Ecto neural progenitor cell (in vitro differentiated cells): Measurements from ENCODE around the gene DNAI7.

Experiments used
- DNase-seq: peaks from one replicate; pipeline ENCODE4 v3.0.0-alpha.2; 2018; ENCODE audit warnings: low spot score

The DNAI7 gene, protein sequence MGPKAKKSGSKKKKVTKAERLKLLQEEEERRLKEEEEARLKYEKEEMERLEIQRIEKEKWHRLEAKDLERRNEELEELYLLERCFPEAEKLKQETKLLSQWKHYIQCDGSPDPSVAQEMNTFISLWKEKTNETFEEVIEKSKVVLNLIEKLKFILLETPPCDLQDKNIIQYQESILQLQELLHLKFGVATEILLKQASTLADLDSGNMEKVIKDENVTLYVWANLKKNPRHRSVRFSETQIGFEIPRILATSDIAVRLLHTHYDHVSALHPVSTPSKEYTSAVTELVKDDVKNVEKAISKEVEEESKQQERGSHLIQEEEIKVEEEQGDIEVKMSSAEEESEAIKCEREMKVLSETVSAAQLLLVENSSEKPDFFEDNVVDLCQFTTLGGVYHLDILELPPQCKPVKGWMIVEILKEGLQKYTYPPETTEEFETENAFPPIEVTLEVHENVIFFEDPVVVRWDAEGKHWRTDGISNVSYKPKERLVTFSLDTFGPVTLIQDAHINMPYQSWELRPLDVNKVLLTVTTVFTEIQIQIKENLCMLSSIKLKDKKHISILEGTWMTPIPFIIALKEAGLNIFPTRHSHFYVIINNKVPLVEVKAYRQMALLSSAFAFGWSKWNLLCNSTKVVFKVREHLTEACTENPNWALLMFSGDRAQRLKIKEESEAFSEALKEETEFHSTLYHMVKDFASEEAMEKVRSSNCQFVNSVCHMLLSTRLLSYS

DNA sequence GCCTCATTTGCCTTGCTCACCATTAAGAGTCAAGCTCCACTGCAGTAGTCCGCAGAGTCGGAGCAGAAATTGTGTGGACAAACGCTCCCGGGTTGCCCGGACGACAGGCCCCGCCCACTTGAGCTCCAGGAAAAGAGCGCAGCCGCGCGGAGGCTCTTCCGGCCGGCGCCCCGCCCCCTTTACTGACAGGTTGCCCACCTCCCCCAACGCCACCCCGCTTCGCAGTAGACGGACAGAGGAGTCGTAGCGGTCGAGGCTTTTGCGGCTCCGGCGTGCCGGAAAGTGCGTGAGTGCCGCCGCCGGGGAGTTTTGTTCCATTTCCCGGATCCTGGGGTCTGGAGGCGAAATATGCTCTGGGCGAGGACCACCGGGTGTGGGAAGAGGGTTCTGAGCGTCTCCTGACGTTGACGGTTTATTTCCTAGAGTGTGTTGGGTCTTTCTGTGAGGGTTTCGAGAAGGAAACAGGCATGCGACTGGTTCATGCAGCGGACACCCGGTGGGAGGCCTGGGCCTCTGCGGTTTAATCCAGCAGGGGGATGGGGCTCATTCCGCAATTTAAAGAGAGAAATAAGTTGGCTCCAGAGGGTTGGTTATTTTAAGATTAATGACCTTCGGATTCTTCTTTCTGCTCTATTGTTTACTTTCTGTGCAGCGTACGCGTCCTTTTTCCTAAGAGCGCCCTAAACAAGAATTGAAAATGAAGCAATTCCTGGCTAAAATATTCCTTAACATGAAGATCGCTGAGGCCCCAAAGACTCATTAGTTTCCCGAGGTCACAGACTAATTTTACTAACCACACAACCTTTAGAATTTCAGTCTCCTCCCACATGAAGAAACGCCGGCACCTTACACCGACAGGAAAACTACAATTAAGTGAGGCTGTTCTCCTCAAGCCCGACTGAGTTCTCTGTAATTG, at the start of gene DNAI7, which contains the start of gene ETFRF1:
TSS of gene DNAI7 (minus strand) at position 105 of the 916 bp plus-strand sequence. CDS start at position 23, 82 bp downstream.
TSS of gene ETFRF1 (plus strand) at position 182 of the 916 bp plus-strand sequence. CDS start 8,720 bp downstream, outside the sequence.
- peak; percentile 100 for DNase-seq

DNA sequence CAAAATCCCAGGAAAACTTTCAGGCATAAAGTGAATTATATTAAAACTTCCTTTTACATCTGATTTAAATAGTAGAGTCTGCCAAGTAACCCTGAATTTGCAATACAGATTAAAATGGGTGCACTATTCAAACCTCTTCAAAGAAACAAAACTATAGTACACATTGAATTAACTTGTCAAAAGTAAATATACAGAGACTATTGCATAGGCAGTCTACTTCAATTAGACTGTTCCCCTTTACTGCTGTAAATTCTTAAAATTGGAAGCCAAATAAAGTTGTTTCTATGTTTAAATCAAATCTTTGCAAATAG, 48.7 kb upstream of the DNAI7 start:
- no peak for DNase-seq

DNA sequence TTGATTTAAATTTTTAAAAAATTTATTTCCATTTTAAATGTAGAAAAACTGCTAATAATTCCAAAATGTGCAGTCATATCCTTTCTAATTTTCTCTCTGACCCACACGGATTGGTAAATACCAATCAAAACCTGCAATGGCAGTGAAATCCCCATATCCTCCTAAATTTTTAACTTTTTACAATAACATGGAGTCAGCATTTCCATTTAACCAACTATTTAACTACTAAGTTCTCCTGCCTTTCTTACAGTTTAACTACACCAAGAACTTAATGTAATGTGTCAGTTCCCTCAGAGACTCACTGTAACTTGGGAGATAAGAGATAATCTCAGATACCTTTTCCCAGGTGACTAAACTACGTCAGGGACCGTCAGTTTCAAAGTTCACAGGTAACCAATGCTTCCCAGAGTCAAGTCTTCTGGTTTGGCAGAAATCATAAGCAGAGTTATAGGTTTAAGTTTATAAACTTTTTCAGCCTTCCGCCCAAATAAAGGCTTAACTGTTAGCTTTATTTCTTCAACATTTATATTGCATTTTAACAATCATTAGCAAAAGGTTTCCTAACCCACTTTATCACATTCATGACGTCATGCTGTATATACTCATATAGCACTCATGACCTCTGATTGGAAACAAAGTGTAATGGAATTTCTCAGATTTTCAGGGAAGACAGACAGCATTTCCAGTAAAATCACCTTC, 48.2 kb upstream of the DNAI7 start:
- no peak for DNase-seq

DNA sequence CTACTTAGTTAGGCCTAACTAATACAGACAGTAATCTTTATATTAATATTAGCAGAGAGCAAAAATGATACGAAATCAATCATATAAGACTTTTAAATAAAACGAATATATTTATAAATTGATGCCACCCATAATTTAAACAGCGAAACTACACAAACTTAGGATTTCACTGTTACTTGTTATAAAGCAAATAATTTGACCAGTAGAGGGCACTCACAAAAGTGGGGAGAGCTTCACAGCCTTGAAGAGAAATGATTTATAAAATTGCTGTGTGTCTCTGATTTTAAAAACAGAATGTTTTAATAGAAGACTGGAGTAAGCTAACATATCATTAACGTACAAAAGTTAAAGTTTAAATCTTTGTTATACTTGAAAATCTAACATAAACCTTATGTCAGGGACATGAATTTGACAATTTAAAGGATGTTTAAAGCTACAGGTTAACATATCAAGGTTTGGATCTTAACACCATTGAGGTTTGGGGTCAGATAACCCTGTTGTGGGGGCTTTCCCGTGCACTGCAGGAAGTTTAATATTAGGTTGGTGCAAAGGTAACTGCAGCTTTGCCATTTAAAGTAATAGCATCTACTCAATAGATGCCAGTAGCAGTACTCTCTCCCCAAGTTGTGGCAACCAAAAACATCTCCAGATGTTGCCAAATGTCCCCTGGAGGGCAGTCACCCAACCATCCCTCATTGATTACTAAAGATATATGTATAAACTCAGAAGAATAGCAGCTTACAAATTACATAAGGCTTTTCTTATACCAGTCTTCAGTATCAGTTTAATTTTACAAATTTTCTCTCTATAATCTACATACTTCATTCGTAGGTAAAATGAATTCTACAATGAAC, 46.4 kb upstream of the DNAI7 start:
- DNase-seq, result no peak

DNA sequence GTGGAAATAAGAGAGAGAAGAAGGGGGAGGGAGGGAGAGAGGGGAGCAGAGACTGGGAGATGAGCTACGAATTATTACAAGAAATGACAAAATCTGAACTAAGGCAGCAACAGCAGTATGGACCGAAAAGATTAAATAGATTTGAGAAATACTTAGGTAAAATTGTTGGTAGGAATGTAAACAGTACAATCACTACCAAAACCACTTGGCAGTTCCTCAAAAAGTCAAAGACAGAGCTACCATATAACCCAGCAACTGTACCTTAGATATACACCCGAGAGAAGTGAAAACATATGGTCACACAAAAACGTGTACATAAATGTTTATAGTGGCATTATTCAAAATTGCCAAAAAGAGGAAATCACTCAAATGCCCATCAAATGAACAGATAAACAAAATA, 41.7 kb upstream of the DNAI7 start:
- DNase-seq, result no peak

DNA sequence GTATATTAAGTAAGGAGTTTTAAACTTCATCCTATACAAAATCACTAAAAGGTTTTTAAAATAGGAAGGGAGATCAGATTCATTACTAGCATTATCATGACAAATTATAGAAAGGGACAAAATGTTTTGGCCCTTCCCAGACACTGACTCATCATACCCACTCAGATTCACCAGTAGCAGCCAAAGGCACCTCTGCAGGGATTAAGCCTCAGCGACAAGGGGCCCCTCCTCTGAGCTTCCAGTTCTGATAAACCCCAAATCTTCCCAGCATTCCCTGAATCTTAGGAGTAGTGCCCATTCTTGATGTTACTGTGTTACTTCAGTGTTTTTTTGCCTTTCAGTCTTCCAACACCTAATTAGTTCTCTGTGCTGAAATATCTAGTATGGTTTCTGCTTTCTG, 41.2 kb upstream of the DNAI7 start:
- DNase-seq, result no peak

DNA sequence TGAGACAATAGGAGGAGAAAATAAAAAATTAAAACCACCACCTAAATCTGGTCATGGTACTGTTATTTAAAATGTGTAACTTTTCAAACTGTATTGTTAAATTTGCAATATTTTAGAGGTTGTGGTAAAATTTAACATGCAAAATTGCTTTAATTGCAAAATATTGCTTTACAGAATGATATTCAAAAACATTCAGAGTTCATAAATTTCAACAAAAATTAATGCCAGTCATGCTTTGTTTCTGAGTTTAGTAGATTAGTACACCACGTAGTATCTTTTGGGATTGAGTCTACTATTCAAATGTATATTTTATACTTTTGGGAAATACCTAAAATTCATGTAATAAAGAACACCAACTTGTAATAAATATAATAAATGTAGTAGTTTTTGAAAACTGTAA, 18.4 kb upstream of the DNAI7 start:
- no peak for DNase-seq

DNA sequence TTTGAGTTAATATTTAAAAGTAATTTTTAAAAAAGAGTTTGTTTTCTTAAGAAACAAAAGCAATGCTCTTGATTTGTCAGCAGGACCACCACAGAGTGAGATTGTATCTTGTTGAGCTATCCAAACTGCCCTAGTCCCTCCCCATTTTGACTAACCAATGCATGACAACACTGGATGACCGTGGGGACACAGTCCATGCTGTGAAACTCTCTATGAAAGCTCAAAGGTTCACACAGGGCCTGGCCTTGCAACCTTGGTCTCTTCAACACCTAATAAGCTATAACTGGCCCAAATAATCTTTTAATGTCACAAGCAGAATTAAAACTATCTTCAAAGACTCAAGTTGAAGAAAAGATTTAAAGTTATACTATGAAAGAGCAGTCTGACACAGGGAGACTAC, 13.6 kb upstream of the DNAI7 start:
- DNase-seq, result no peak

DNA sequence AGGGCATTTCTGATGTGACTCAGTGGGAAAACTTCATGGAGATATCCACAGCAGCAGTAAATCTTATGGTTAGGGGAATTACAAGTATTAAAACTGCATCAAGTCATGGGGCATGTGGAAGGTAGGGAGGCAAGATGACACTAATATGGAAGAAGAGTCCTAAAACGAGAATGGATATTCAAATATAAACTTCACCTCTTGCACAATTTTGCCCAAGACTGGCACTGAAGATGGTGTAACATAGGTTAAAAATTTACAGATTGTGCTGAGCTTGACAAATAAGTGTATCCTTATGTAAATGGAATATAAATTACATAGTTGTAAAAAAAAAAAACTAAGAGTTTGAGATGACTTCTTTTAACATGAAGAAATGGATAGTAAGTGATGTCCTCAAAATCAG, 12.9 kb upstream of the DNAI7 start:
- no peak for DNase-seq

DNA sequence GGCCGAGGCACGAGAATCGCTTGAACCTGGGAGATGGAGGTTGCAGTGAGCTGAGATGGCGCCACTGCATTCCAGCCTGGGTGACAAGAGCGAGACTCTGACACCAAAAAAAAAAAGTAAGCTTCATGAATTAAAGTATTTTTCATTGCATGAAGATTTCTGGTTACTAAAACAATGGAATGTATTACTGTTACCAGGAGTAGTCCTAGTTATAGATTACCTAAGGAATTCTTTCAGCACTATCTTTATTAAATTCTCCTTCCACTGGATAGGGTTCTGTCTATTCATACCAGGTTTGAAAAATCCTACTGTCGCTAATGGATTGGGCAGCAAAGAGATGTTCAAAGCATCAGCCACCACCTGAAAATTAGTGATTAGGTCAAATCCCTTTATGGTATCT, 12.5 kb upstream of the DNAI7 start:
- DNase-seq, result no peak

DNA sequence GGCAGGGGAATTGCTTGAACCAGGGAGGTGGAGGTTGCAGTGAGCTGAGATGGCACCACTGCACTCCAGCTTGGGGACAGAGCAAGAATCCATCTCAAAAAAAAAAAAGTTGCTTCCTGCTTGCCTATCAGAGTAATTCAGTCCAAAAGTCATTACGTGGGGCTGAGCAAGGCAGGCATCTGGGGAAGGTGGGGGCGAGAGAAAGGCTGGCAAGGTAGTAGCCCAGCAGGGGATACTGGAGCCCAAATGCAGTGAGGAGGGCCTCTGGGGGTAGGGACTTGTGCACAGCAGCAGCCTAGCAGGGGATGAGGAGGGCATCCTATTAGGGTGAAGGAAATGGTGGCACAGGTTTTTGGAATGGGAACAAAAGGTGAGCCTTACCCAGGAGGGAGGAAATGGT, 7.2 kb upstream of the DNAI7 start:
- no peak for DNase-seq

DNA sequence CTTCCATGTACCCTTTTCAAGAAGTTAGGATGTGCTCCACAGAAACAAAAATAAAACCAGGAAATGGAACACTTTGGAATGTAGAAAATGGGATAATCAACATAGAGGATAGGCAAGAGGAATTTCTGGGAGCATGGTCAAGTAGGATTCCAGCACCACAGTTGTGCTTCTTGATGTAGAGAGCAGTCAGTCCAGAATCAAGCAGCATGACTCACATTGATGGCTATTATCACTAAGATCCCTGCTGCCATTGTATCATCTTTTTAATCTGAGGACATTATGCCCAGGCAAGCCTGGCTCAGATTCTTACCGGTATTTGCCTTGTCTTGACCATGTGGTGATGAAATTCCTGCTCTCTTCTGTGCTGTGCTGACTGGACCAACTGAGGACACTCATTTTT, 5.7 kb upstream of the DNAI7 start:
- no peak for DNase-seq

DNA sequence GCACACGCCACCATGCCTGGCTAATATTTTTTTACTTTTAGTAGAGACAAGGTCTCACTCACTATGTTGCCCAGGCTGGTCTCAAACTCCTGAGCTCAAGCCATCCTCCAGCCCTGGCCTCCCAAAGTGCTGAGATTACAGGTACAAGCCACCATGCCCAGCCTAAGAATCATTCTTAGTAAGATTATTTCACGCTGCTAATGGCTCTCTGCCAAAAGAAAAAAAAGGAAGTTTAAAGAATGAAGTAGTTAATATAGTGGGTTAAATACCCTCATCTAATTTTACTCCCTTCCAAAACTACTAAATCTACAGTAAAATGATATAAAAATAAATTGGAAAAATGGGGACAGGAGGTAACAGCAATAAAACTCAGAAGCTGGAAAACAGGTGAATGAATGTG, 2.6 kb upstream of the DNAI7 start:
- DNase-seq, result no peak

DNA sequence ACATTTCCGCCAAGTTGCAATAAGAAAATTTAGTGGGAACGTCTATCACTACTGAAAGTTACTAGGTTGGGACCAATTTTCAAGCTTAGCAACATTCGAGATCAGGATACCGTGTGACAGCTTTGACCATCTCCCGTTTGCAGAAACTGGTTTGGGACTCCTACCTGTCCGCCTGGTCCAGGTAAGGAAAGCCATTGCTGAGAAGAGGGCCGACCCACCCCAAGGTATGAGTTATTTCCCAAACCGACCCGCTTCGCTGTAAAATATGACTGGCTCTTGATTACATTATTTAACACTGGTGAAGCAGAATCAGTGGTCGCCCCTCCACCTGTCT, 271 bp downstream of the DNAI7 start:
- no peak for DNase-seq

DNA sequence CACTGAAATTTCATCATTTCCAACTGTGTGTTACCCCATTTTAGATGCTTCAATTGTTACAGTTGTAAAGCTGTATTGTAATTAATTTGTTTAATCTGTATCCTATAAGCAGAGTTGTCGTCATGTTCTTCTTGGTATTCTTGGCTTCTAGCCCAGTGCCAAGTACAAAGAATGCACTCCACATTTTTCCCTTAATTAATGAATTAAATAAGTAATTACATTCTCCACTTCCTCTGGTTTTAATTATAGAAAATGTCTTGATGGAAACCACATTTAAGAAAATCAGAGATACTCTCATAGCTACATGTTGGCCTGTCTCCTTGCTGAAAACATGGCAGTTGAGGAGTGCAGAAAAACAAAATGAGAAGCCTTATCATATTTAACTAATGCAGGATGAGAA, 746 bp downstream of the DNAI7 start:
- no peak for DNase-seq

DNA sequence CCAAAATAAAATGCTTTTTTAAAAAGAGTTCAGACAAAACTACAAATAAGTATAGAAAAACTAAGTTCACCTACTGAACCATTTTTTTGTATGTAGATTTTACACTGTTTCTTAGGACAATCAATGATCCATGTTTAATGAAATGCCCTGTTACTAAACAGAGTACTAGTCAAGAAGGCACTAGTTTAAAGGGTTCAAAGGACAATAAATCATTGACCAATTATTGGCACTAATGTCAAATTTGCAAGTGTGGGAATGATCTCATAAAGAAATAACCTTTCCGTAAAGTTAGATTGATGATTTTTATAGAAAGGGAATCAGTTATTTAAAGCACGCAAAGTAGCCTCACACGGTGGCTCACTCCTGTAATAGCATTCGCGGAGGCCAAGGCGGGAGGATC, 4.2 kb downstream of the DNAI7 start:
- DNase-seq, result no peak

DNA sequence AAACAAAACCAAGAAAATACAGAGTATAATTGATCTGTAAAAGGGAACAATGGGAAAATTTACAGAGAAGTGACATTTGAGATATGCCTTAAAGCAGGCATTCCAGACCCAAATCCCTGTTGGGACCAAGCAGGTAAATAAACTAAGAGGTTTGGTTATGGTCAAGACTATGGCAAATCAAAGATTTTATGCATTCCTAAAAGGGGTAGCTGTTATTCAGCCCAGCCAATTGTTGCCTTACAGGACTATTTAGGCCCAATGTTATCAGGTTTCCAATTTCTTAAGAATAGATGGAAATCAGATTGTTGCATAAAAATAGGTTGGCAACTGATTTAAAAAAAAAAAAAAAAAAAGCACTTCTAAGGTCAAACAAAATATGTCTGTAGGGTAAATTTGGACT, 5.3 kb downstream of the DNAI7 start:
- DNase-seq, result no peak

DNA sequence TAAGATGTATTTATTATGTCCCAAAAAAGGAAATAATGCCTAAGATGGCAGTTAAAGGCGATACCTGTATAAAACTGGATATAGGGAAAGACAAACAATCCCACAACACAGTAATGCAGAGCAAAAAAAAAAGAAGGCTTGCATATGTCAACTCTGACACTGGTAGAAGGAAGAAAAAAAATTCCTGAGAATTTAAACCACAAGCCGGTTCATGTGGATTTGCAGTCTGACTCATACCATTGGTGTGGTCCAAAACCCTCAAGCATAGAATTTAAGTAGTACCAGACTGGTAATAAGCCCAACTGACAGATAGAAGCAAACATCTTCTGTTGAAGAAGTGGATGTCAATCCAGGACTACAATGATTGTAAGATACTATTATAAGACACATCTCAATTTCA, 7.2 kb downstream of the DNAI7 start:
- DNase-seq, result no peak

DNA sequence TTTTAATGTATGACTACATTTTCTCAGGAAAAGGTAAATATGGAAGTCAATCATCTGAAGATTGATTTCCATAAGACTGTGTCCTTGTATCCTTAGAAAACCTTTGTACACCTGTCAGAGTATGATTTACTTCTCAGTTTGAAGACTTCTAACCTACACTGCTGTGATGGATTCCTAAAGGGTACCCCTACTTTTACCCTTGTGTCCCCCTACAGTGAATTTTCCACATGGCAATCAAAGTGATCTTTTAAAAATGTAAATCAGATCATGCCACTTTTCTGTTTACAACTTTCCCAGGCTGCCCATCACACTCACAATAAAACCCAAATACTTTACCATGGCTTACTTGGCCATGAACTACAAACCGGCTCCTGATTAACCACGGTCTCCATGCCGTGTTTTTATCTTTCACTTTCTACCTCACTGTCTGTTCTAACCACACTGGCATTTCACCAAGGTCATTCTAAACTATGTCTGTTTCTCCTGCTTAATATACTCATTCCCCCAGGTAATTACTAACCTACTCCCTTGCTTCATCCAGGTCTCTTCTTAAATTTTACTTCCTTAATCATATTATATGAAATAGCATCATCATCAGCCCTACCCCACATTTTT, 8.1 kb downstream of the DNAI7 start:
- DNase-seq, result no peak

DNA sequence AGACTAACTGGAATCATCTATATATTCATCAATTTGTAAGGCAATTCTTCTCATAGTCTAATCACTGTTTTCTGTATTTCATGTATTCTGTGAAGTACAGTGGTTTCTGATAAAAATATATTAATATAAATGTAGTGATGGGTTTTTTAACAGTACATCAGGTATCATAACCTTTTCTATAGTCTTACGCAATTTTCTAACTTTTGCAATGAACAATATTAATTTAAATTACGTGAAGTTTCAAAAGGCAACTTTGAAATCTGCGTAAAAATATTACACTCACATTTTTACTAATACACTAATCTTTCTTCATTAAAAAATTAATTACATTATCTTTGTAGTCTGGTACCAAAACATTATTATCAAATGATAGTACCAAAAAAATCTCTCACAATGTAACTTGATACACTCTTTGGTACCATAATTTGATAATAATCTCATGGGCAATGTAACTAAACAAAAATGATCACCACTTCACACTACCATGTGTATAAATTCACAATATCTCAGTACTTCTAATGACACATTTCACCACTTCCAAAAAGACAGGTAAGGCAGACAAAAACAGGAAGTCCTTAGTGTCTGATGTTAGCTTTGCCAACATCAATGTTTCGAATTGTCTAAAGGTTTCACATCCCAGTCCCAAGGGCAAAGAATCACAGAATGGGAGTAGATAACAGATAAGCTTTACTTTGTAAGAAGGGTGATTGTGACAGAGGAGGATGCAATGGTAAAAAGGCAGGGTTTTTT, 8.7 kb downstream of the DNAI7 start:
- DNase-seq, result no peak
